Measurements from ENCODE around the gene METTL22.

DNA sequence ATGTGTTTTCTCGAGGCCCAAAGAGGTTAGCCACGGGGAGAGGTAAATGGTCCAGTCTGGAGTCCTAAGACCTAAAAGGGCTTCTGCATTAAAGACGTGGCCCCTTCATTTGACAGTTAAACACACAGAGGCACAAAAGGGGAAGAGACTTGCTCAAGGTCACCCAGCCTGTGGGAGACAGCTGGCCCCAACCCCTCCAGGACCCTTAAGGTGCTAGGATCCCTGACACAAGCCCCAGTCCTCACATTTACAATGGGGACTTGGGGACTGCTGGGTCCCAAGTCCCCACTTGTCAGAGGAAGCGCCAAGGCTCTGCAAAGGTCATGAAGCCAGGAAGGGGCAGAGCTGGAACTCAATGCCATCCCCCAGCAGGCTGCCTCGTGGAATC is 54.7 kb downstream of the METTL22 start:
- no peak for TF ChIP-seq POLR2AphosphoS5 (IDR thresholded peaks at IDR 0.05)
- TF ChIP-seq, protein P1, sequence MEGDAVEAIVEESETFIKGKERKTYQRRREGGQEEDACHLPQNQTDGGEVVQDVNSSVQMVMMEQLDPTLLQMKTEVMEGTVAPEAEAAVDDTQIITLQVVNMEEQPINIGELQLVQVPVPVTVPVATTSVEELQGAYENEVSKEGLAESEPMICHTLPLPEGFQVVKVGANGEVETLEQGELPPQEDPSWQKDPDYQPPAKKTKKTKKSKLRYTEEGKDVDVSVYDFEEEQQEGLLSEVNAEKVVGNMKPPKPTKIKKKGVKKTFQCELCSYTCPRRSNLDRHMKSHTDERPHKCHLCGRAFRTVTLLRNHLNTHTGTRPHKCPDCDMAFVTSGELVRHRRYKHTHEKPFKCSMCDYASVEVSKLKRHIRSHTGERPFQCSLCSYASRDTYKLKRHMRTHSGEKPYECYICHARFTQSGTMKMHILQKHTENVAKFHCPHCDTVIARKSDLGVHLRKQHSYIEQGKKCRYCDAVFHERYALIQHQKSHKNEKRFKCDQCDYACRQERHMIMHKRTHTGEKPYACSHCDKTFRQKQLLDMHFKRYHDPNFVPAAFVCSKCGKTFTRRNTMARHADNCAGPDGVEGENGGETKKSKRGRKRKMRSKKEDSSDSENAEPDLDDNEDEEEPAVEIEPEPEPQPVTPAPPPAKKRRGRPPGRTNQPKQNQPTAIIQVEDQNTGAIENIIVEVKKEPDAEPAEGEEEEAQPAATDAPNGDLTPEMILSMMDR (IDR thresholded peaks at IDR 0.05), result no peak
